ENCODE results near the gene EMILIN1. TPM values are rescaled to one million over a fixed set of nuclear protein-coding genes. Genes with fewer than 3 reads are reported as not detected.

Gene EMILIN1
- total and polyA plus RNA-seq, 10 of the 15 experiments (the other 5 are each of a cell fraction or from before 2014, with no cell fraction given) = 0.01 to 2.3 (median 1.2) TPM; not detected in 2

DNA sequence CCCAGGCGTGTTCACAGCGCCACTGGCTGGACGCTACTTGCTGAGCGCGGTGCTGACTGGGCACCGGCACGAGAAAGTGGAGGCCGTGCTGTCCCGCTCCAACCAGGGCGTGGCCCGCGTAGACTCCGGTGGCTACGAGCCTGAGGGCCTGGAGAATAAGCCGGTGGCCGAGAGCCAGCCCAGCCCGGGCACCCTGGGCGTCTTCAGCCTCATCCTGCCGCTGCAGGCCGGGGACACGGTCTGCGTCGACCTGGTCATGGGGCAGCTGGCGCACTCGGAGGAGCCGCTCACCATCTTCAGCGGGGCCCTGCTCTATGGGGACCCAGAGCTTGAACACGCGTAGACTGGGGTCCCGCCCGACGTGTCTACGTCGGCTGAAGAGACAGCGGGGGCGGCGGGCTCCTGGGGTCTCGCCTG lies 7.3 kb downstream of the EMILIN1 start:
- ChIA-PET RAD21 (ENCODE audit: unreplicated experiment) (interaction anchor here (0.5 to 2.5 kb wide), 8 partner anchors 34 to 194 kb away, joined by 3 to 11 read pairs (median 4); partner anchors contain the start of gene AGBL5), POLR2A (interaction anchor here (1.1 to 3.4 kb wide), 3 partner anchors 35 to 123 kb away, joined by 3 to 12 read pairs (median 5); partner anchors contain the start of gene AGBL5), SMC1A (ENCODE audit: uncharacterized antibody, unreplicated experiment) (interaction anchor here (1.2 to 2.1 kb wide), 5 partner anchors 11 to 124 kb away, joined by 3 to 7 read pairs (median 6); partner anchors contain the start of gene AGBL5), CTCF (interaction anchor here (0.5 to 8.6 kb wide), 11 partner anchors 11 to 194 kb away, joined by 3 to 85 read pairs (median 3); partner anchors contain the start of genes MAPRE3, OST4 and PRR30)
- H3K4me3 ChIP-seq = peak overlapping the region; percentile 85
- ATAC-seq = peak; percentile 45
- peaks cover 24% of the 10 kb centered on the region for H3K4me1 ChIP-seq (ENCODE audit: control insufficient read depth, insufficient read depth, low read length)
- in situ Hi-C loops (cut with MboI) (loop anchor here (10.0 kb wide), 1 partner anchor 121 kb away; no protein-coding TSS in a partner anchor), intact Hi-C loops (cut with micrococcal nuclease; ENCODE audit: unreplicated experiment) (loop anchor here (1.0 kb wide), 2 partner anchors 35 to 124 kb away; no protein-coding TSS in a partner anchor)
- peak overlapping the region; percentile 67 for H3K27ac ChIP-seq (ENCODE audit: control insufficient read depth, insufficient read depth)
- DNase-seq (ENCODE audit: low read depth, low spot score) = no peak
- H2AFZ ChIP-seq (ENCODE audit: control insufficient read depth, low read depth, low read length) = peak overlapping the region; percentile 88
- H3K36me3 ChIP-seq (ENCODE audit: control insufficient read depth in 2 of 2, insufficient read depth in 2 of 2, low read length in 1 of 2) = no peaks in the 10 kb centered on the region
- WGBS (ENCODE audit: insufficient coverage, insufficient replicate concordance, low lambda C conversion rate, missing lambda C conversion rate) = under 1% methylated on average over 32 of the region's 38 CpGs
- H3K9me3 ChIP-seq (replicated peaks; ENCODE audit: control insufficient read depth, insufficient read depth, low read length) = no peaks in the 10 kb centered on the region
- H3K4me2 ChIP-seq (ENCODE audit: control insufficient read depth, insufficient read depth) = peak overlapping the region; percentile 99
- no peaks in the 10 kb centered on the region for H3K79me2 ChIP-seq (ENCODE audit: control insufficient read depth, insufficient read depth, low read length)
- no peak for FAIRE-seq
- peak overlapping the region; percentile 77 for H3K9ac ChIP-seq (ENCODE audit: control insufficient read depth, insufficient read depth, low read length)
- no peaks in the 10 kb centered on the region for H3K27me3 ChIP-seq (replicated peaks in 1 of 2; ENCODE audit: control insufficient read depth in 2 of 2, insufficient read depth in 2 of 2, low read length in 1 of 2)
- no TSS peak for BruUV-seq (replicated peaks)
- no peaks in the 10 kb centered on the region for H4K20me1 ChIP-seq (ENCODE audit: control insufficient read depth, insufficient read depth)
- no peak for TF ChIP-seq KLF5 (IDR thresholded peaks at IDR 0.05; ENCODE audit: partially characterized antibody)
- TF ChIP-seq, protein P1, sequence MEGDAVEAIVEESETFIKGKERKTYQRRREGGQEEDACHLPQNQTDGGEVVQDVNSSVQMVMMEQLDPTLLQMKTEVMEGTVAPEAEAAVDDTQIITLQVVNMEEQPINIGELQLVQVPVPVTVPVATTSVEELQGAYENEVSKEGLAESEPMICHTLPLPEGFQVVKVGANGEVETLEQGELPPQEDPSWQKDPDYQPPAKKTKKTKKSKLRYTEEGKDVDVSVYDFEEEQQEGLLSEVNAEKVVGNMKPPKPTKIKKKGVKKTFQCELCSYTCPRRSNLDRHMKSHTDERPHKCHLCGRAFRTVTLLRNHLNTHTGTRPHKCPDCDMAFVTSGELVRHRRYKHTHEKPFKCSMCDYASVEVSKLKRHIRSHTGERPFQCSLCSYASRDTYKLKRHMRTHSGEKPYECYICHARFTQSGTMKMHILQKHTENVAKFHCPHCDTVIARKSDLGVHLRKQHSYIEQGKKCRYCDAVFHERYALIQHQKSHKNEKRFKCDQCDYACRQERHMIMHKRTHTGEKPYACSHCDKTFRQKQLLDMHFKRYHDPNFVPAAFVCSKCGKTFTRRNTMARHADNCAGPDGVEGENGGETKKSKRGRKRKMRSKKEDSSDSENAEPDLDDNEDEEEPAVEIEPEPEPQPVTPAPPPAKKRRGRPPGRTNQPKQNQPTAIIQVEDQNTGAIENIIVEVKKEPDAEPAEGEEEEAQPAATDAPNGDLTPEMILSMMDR (IDR thresholded peaks at IDR 0.05 in 2 of 3, conservative IDR thresholded peaks at IDR 0.05 in 1 of 3; ENCODE audit: control insufficient read depth in 2 of 3, extremely low read depth in 1 of 3, insufficient read depth in 1 of 3, low read depth in 3 of 3, low read length in 3 of 3) = peak; percentile 39 to 73 (median 52); a peak in 4 of 6 replicates
- TF ChIP-seq, protein P2, sequence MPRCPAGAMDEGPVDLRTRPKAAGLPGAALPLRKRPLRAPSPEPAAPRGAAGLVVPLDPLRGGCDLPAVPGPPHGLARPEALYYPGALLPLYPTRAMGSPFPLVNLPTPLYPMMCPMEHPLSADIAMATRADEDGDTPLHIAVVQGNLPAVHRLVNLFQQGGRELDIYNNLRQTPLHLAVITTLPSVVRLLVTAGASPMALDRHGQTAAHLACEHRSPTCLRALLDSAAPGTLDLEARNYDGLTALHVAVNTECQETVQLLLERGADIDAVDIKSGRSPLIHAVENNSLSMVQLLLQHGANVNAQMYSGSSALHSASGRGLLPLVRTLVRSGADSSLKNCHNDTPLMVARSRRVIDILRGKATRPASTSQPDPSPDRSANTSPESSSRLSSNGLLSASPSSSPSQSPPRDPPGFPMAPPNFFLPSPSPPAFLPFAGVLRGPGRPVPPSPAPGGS (IDR thresholded peaks at IDR 0.05; ENCODE audit: borderline replicate concordance, insufficient read depth, low read depth, low read length, poor library complexity, severe bottlenecking) = no peak
- no peak for TF ChIP-seq NFIC (IDR thresholded peaks at IDR 0.05; ENCODE audit: low read depth, low read length)
- peak; percentile 90 for TF ChIP-seq ZSCAN29 (IDR thresholded peaks at IDR 0.05)
- TF ChIP-seq, protein P3, sequence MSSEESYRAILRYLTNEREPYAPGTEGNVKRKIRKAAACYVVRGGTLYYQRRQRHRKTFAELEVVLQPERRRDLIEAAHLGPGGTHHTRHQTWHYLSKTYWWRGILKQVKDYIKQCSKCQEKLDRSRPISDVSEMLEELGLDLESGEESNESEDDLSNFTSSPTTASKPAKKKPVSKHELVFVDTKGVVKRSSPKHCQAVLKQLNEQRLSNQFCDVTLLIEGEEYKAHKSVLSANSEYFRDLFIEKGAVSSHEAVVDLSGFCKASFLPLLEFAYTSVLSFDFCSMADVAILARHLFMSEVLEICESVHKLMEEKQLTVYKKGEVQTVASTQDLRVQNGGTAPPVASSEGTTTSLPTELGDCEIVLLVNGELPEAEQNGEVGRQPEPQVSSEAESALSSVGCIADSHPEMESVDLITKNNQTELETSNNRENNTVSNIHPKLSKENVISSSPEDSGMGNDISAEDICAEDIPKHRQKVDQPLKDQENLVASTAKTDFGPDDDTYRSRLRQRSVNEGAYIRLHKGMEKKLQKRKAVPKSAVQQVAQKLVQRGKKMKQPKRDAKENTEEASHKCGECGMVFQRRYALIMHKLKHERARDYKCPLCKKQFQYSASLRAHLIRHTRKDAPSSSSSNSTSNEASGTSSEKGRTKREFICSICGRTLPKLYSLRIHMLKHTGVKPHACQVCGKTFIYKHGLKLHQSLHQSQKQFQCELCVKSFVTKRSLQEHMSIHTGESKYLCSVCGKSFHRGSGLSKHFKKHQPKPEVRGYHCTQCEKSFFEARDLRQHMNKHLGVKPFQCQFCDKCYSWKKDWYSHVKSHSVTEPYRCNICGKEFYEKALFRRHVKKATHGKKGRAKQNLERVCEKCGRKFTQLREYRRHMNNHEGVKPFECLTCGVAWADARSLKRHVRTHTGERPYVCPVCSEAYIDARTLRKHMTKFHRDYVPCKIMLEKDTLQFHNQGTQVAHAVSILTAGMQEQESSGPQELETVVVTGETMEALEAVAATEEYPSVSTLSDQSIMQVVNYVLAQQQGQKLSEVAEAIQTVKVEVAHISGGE (CRISPR knock-in tag; IDR thresholded peaks at IDR 0.05) = no peak
- TF ChIP-seq RAD21 (IDR thresholded peaks at IDR 0.05; ENCODE audit: insufficient read depth, low read depth, low read length) = peak; percentile 60
- TF ChIP-seq BHLHE40 (IDR thresholded peaks at IDR 0.05; ENCODE audit: borderline replicate concordance in 1 of 2, low read depth in 2 of 2, low read length in 1 of 2) = peak; percentile 20 to 76; a peak in 2 of 4 replicates
- TF ChIP-seq MYB (IDR thresholded peaks at IDR 0.05; ENCODE audit: borderline replicate concordance, low read depth, low read length) = no peak
- 0 out of 3 replicates have a peak, but pooled peaks of 1 of the 2 experiments have one; percentile 8 for TF ChIP-seq EGR1 (IDR thresholded peaks at IDR 0.05; ENCODE audit: borderline replicate concordance in 1 of 2, low read depth in 2 of 2, low read length in 2 of 2)
- TF ChIP-seq, protein P4, sequence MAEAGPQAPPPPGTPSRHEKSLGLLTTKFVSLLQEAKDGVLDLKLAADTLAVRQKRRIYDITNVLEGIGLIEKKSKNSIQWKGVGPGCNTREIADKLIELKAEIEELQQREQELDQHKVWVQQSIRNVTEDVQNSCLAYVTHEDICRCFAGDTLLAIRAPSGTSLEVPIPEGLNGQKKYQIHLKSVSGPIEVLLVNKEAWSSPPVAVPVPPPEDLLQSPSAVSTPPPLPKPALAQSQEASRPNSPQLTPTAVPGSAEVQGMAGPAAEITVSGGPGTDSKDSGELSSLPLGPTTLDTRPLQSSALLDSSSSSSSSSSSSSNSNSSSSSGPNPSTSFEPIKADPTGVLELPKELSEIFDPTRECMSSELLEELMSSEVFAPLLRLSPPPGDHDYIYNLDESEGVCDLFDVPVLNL (IDR thresholded peaks at IDR 0.05; ENCODE audit: low read depth, low read length) = no peak
- TF ChIP-seq GABPA (IDR thresholded peaks at IDR 0.05; ENCODE audit: low read depth) = no peak

All from GM12878 (cell line).